ENCODE results near the gene RIPOR3.
"Not testable (repeated sequence)": the region's sequence is repeated elsewhere in the genome, so short reads cannot be mapped to it uniquely, and the experiment has no call there.

Gene RIPOR3

DNA sequence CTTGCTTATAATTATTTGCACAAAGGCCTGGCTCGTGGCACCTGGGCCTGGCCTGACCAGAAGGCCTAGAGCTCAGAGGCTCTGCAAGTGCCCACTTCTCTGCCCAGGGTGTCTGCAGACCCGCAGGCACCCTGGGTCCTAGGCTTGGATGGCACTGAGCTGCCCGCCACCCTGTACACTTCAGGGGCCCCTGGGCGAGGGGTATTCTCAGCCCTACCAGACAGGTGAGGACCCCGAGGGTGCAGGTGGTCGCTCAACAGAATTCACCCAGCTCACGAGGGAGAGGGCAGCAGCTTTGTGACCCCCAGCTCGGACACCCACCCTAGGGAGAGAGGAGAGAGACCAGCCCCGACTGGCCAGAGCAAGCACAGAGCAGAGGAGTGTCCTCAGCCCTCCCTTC lies 83.9 kb downstream of the RIPOR3 start:
- no peak for DNase-seq (ENCODE audit: low read depth)

DNA sequence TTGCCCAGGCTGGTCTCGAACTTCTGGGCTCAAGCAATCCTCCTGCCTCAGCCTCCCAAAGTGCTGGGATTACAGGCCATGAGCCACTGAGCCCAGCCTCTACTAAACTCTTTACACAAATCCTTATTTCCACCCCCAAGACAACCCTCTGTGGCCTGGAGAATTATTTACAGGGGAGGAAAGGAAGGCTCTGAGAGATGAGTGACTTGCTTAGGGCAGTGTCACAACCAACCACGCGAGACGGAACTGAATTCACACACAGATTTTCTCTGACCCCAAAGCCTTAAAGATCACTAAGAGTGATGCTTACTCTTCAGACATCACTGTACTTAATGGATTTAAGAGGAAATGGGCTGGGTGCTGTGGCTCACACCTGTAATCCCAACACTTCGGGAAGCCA lies 86.2 kb downstream of the RIPOR3 start:
- DNase-seq (ENCODE audit: low read depth), result no peak

DNA sequence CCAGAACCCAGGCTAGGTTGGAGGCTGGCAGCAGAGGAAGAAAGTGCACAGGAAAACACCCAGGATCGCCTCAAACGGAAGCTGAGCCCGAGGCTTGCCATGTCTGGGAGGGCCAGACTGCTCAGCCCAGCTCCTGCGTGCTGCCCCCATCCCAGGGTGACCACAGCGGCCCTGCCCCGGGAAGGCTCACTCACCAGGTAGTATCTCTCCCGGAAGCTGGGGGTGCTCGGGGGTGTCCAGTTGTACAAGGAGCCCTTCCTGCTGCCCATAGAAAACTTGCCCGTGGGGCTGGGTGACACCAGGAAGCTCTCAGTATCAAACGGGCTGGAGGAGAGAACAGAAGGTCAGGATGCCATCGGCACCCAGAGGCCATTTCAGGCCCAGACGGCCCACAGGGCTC lies 86.9 kb downstream of the RIPOR3 start:
- DNase-seq (ENCODE audit: low read depth), result no peak

DNA sequence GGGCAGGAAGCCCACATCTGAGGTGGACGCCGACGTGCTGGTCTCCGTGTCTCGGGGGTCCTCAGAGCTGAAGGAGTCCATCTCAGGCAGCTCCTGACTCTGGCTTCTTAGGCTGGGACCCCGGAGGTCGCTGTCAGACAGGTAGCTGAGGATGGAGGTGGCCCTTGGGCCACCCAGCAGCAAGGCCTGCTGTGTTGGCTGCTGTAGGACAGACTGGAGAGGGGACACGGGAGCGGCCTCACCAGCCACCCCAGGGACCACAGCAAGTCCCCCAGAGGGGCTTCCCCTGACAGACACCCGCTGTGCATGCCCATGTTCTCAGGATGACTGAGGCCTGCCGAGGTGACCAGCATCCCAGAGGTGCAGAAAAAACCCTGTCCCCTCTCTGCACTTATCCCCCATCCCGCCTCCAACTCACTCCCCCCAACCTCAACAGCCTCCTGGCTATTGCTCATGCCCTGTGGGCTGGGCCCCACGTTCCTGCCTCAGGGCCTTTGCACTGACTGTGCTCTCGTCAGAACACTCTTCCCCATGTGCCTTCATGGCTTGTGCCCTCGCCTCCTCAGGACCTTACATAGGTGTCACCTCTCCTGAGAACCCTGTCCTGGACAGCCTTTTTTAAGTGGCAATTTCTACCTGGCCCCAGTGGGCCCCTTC lies 88.8 kb downstream of the RIPOR3 start:
- DNase-seq (ENCODE audit: low read depth), result no peak

DNA sequence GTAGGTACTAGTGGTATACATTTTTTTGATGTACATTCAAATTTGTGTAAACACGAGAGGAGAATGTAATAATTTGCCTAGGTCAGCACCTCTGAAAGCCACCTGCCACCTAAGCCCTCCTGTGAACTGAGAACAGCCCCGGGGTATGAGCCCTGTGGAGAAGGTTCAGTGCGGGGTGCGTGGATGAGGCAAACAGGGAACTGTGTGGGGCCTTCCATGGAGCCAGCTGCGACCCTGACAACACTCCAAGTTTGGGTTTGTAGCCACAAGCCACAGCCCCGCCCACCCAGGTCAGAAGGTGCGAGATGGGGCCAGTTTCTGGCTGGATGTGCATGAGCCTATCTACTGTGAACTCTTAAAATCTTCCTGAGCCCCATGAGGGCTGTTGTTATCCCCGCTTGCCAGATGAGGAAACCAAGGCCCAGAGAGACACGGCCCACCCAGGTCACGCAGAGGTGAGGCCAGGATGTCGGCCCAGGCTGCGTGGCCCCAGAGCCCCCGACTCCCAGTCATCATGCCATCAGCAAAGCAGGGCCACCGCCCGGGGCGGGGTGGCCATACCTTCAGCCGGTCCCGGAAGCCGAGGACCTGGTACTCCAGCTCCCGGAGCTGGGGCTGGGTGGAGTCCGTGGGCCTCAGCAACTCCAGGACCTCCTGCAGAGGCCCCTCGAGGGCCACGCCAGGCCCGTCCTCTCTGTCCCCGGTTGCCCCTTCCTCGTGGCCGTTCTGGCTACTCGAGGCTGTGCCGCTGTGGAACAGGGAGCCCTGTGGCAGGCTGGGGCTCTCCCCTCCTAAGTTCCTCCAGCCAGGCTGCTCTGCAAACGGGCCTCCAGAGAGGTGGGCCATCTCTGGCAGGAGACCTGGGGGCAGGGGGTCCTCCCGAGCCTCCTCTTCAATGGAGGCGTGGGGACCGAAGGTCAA lies 89.6 kb downstream of the RIPOR3 start:
- no peak for DNase-seq (ENCODE audit: low read depth)

DNA sequence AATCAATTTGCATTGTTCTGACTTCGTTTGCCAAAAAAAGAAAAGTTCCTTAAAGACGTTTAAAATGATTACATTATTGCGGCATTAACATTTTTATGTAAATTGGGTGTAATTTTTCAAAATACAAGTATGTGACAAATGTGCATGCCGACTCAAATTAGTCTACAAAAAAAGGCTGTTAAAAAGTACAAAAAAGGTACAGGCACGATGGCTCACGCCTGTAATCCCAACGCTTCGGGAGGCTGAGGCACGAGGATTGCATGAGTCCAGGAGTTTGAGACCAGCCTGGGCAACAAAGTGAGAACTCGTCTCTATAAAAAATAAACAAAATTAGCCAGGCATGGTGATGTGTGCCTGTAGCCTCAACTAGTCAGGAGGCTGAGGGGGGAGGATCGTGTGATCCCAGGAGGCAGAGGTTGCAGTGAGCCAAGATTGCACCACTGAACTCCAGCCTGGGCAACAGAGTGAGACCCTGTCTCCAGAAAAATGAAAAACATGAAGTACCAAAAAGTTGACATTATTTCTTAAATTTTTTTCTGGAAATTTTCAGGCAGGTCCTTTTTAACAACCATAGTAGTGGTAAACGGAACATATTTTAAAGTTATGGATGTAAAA lies 91.0 kb downstream of the RIPOR3 start:
- no peak for DNase-seq (ENCODE audit: low read depth)

DNA sequence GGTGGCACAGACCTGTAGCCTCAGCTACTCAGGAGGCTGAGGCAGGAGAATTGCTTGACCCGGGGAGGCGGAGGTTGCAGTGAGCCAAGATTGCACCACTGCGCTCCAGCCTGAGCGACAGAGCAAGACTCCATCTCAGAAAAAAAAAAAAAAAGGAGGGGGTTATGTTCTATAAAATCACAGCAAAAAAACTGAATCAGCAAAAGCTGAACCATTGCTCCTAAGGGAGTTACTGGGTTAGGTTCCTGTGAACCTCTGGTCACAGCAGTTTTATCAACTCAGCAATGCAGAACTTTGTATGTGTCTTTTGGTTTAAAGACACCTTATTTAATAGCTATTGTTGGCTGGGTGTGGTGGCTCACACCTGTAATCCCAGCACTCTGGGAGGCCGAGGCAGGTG lies 92.6 kb downstream of the RIPOR3 start:
- DNase-seq (ENCODE audit: low read depth), result not testable (repeated sequence)

DNA sequence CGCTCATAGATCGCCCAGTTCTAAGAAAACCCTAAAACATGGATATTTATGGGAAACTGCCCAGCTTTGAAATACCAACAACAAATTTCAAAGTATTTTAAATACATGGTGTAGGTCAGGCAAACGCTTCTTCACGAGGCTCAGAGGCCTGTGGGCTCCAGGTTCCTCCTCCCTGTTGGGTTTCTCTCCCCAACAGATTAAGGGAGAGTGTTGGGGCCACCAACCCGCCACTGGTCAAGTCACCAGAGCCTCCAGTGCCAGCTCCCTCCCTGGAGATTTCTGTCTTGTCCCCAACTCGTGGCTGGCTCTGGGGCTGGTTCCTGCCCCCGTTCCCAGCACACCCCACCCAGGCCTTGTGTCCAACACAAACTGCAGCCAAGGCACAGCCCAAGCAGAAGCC lies 93.3 kb downstream of the RIPOR3 start:
- DNase-seq (ENCODE audit: low read depth), result no peak

DNA sequence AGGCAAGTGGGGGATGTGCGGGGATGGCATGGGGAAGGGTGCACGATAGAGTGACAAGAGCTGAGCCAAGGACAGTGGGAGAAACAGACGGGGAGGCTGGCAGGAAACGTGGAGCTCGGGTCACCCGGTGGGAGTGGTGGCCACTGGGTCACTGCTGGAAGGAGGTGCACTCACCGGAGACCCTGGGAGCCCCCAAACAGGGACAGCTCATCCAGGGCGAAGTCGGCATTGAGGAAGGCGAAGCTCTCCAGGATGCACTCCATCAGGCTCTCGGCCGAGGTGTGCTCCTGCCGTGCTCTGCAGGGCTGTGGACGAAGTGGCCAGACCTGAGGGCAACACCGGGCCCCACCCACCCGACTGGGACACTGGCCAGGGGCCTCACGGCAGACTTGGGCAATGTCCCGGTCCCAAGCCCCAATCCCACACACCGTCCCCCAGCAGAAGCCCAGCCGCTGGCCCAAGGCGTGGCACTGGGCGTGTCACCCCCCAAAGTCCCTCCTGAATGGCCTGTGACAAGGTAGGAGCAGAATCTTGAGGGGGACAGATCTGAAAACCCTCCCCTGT lies 93.9 kb downstream of the RIPOR3 start:
- no peak for DNase-seq (ENCODE audit: low read depth)

DNA sequence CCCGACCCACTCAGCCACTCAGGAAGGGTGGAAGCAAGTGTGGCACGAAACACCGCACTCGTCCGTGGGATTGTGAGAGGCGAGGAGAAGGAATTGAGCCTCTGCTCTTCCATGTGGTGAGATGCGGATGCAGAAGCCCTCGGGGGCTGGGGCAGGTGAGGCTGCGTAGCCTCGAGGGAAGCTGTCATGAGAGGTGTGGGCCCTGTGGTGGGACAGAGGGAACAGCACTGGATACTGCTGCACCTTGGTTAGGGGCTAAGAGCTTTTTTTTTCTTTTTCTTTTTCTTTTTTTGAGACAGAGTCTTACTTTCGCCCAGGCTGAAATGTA lies 94.7 kb downstream of the RIPOR3 start:
- no peak for DNase-seq (ENCODE audit: low read depth)

DNA sequence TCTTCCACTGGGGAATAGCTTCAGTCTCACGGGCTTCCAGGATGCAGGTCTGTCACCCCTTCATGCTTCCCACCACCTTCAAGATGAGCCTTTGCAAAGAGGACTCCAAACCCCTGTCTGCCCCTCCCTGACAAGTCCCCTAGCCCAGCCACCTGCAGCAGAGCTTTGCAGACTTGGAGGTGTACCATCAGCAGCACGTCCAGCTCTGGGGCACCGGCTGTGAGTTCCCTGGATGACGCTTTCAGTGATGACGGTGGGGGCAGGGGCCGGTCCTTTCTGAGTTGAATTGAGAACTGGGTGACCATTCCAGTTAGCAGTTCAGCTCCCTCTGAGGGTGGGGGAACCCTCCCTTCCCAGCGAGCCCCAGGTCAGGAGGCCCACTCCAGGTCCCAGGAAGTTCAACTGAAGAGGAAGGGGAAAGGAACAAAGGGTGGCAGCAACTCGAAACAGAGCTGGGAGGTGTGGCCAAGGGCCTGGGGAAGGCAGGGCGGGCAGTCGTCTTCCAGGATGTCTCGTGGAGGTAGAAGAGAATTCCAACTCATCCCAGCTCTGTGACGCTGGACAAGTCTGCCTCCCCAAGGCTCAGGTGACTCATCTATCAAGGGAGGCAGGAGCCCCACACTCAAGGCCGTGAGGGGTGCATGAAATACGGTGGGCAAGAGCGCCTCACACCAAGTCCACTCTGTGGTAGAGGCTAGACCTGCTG lies 95.2 kb downstream of the RIPOR3 start:
- DNase-seq (ENCODE audit: low read depth), result no peak

DNA sequence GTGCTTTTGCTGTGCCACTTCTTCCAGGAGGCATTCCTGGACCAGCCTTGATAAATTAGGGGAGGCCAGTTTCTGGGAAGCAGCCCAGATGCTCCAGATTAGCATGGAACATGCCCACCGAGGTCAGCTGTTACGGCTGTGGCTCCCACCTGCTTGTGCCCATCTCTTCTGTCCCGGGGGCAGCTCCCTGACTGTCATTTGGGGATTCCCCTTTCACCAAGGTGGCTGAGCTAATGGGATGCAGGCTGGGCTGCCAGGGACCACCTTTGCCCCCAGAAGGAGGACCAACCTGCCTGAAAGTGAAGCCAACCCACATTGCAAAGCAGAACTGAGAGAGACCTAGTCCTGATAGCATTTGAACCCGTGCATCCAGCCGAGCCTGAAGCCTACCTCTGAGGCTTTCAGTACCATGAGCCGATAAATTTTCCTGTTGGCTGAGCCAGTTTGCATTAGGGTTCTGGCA lies 95.9 kb downstream of the RIPOR3 start:
- DNase-seq (ENCODE audit: low read depth), result no peak

DNA sequence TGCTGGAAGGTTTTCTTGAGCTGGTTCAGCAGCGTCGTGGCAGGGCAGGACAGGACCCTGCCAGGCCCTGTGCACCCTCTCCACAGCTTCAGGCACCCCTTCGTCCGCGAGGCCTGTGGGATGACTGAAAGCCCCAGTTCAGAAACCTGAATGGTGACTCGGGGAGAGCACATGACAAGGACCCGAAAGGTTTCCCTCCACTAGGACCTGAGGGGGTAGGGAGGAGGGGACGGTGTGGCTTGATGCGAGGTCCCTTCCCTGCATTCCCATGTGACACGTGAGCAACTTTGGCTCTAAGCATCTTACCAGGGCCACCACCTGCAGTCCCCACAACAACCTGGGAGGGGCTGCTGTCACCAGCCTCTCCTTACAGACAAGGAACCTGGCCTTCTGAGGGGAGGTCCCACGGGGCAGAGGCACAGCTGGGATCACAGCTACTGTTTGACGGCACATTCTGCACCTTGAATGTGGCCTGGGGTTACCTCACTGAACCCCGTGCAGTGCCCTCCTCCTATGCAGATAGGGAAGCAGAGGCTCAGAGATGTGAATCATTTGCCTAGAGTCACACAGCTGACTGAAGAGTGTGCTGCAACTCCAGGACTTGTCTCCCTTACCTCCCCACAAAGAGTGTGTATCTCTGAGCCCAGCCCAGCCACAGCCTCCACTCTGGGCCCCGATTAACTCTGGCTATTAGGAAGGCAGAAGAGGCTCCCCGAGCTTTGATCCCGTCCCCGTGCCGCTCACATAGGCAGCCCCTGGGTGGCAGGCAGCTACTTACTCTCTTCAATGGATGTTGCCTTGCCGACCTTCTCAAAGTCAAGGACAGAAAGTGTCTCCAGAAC lies 96.5 kb downstream of the RIPOR3 start:
- DNase-seq (ENCODE audit: low read depth), result no peak

DNA sequence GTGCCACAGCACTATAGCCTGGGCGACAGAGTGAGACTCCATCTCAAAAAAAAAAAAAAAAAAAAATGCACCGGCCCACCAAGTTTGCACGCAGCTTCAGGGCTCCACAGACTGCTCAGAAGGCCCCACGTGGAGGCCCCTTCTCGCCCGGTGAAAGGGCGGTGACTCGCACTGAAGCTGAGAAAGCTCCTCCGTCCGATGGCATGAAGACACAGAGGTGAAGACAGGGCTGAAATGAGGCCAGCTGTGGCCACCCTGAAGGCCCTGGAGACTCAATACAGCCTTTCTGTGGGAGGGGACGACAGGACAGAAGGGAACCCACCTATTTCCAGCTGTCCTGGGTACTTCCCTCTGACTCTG lies 97.1 kb downstream of the RIPOR3 start:
- no peak for DNase-seq (ENCODE audit: low read depth)

DNA sequence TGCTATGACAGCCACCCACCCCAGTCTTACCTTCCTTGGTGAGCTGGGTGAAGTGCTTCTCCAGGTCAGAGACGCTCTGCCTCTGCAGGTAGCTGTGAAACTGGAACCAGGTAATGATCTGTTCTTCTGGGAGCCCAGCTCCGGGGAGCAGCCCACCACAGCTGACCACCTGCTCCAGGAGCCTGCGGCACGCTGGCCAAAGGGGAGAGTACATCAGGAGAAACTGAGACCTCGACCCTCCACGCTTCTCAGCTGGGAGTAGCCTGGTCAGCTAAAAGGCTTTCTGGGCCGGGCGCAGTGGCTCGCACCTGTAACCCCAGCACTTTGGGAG lies 98.4 kb downstream of the RIPOR3 start:
- no peak for DNase-seq (ENCODE audit: low read depth)

DNA sequence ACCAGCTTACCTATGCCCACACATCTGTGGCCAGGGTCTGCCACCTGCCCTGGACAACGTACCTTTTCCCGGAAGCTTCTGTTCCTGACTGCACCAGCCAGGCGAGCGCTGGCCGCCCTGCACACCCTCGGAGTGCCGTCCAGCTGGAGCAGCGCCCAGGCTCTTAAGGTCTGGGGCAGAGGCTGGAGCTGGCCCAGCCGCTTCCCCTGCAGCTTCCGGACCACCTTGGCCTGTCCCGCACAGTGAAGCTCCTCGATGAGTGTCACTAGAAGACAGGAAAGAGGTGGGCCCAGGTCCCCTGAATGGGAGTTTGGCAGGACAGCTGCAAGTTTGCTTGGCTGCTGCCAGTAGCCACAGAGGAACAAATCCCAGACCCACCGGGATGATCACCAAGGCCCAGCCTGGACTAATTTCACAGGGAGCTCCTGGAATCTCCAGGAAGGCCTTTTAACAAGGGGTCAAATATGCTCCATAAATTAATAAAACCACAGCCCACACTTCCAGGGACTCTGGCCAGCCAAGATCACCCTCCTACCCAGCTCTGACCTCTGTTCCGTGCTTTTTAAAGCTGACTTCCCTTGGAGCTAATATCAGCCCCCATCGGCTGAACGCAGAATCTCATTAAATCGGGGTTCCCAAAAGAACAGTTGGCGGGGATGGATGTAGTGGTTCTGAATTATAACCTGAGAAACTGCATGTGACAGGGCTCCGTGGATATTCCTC lies 98.9 kb downstream of the RIPOR3 start:
- DNase-seq (ENCODE audit: low read depth), result no peak

DNA sequence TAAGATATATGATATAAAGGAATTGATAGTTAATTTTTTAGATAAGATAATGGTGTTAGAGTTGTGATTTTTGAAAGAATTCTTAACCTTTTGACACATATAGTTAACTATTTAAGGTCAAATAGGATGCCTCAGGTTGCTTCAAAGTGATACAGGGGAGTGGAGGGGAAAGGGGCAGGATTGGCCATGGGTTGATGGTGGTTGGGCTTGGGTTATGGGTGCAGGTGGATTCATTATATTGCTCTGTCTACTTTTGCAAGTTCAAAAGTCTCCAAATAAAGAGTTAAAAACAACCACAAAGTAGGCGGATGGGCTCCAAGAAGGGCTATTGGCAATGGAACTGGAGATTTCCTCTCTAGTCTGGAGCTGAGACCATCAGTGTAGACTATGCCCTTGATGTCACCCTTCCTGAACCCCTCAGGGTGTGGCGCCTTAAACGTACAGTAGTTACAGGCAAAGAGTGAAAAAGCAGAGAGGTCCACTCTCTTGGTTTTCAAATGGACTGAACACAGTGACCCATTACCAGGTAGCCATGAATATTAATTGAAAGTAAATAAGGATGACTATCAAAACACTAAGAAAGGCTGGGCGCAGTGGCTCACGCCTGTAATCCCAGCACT lies 100.0 kb downstream of the RIPOR3 start:
- DNase-seq (ENCODE audit: low read depth), result no peak

DNA sequence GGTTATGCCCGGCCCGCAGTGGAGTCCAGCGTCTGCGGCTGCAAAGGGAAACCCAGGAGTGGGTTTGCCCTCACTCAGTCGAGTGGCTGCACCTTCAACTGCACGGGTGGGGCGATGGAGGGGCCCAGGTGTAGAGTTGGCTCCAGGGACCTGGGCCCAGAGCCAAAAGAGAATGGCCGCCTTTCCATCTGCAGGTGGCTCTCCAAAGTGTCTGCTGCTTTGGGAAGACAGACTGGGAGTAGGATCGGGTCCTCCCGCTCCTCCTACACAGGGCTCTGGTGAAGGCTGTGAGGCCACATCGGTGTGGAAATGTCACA lies 101.0 kb downstream of the RIPOR3 start:
- no peak for DNase-seq (ENCODE audit: low read depth)

DNA sequence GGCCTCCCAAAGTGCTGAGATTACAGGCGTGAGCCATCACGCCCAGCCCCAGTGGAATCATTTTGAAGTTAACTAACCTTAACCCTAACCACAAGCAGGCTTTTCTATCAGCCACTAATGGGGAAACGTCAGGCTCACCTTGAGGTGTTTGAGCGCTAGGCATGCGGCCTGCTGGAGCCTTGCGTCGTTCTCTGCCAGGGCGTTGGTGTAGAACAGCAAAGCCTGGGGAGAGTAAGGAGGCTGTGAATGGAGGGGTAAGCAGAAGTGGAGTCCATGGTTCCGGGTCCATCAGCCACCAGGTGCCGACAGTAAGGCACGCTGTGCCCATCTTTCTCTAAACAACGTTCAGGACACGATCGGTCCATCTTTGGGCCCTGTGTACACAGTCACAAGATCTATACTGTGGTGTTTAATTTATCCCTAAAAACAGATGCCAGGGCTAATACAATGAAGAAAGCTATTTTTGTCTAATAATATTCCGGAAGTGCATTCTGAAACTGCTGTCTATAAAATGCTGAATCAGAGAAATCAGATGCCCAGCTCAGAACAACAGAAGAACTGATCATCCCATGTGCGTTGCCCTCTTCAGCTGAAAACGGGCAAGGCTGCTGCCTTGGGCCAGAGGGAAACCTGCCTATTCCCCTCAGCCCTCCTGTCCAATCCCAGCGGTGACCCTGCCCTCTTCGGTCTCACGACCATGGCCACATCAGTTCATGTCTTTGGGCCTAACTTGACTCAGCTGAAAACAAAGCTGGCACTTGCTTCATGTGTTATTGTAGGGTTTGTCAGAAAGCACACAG lies 101.6 kb downstream of the RIPOR3 start:
- no peak for DNase-seq (ENCODE audit: low read depth)

All from activated T-helper 1 cell treated with Interleukin-2 at 50 U/mL for 16 hours (primary cell).